H9 (cell line): Measurements from ENCODE around the gene DPM1. TPM values are rescaled to one million over a fixed set of nuclear protein-coding genes. Genes with fewer than 3 reads are reported as not detected.

ENCODE experiments used
- DNase-seq: peaks from one replicate; pipeline ENCODE4 v3.0.0-alpha.2; 2017
- H2AFZ ChIP-seq: one replicate; pipeline ENCODE4 v1.6.1; 2013; ENCODE audit warnings: mild to moderate bottlenecking, low read length, control low read depth, moderate library complexity
- H2AK5ac ChIP-seq: 2 replicates; pipeline ENCODE4 v1.6.1; 2013; ENCODE audit warnings: low read length, control low read depth, mixed read lengths; ENCODE audit not compliant: insufficient read length
- H2BK120ac ChIP-seq: one replicate; pipeline ENCODE4 v1.6.1; 2013; ENCODE audit warnings: low read depth, mild to moderate bottlenecking, low read length, control low read depth, inconsistent platforms; ENCODE audit not compliant: poor library complexity, severe bottlenecking
- H2BK12ac ChIP-seq: 2 replicates; pipeline ENCODE4 v1.6.1; 2013; ENCODE audit warnings: low read length, control low read depth, mixed read lengths, low read depth; ENCODE audit not compliant: insufficient read length
- H2BK15ac ChIP-seq: 2 replicates; pipeline ENCODE4 v1.6.1; 2013; ENCODE audit warnings: low read depth, low read length, control low read depth
- H2BK20ac ChIP-seq: one replicate; pipeline ENCODE4 v1.6.1; 2013; ENCODE audit warnings: low read depth, mild to moderate bottlenecking, low read length, control low read depth, inconsistent platforms; ENCODE audit not compliant: poor library complexity, severe bottlenecking
- H2BK5ac ChIP-seq: 2 replicates; pipeline ENCODE4 v1.6.1; 2013; ENCODE audit warnings: low read length, control low read depth, mixed read lengths; ENCODE audit not compliant: insufficient read length
- H3K14ac ChIP-seq: 2 replicates; pipeline ENCODE4 v1.6.1; 2013; ENCODE audit warnings: low read length, control low read depth; ENCODE audit not compliant: insufficient read depth
- H3K18ac ChIP-seq: 2 replicates; pipeline ENCODE4 v1.6.1; 2013; ENCODE audit warnings: low read depth, mild to moderate bottlenecking, mixed read lengths, low read length, control low read depth; ENCODE audit not compliant: insufficient read length
- H3K23ac ChIP-seq: 2 replicates; pipeline ENCODE4 v1.6.1; 2013; ENCODE audit warnings: low read length, control low read depth, mixed read lengths, low read depth; ENCODE audit not compliant: insufficient read length
- H3K23me2 ChIP-seq: 2 replicates; pipeline ENCODE4 v1.6.1; 2013; ENCODE audit warnings: low read depth, mild to moderate bottlenecking, mixed read lengths, low read length, control low read depth; ENCODE audit not compliant: insufficient read length, poor library complexity, severe bottlenecking
- H3K27ac ChIP-seq: 2 replicates; pipeline ENCODE4 v1.5.1; 2013; ENCODE audit warnings: low read length, control low read depth, mixed read lengths, low read depth; ENCODE audit not compliant: insufficient read length
- H3K27me3 ChIP-seq: 2 replicates; pipeline ENCODE4 v1.6.1; 2013; ENCODE audit warnings: low read length, control low read depth, inconsistent platforms; ENCODE audit not compliant: insufficient read depth
- H3K4ac ChIP-seq: 2 replicates; pipeline ENCODE4 v1.6.1; 2013; ENCODE audit warnings: low read depth, mild to moderate bottlenecking, control low read depth, inconsistent platforms, low read length, moderate library complexity
- H3K4me1 ChIP-seq: 2 replicates; pipeline ENCODE4 v1.6.1; 2013; ENCODE audit warnings: low read length, control low read depth, inconsistent platforms; ENCODE audit not compliant: insufficient read depth
- H3K4me2 ChIP-seq: 2 replicates; pipeline ENCODE4 v1.6.1; 2013; ENCODE audit warnings: low read length, control low read depth, mixed read lengths; ENCODE audit not compliant: insufficient read length, insufficient read depth
- H3K56ac ChIP-seq: 2 replicates; pipeline ENCODE4 v1.6.1; 2013; ENCODE audit warnings: low read depth, mild to moderate bottlenecking, mixed read lengths, low read length, control low read depth; ENCODE audit not compliant: insufficient read length
- H3K79me1 ChIP-seq: 2 replicates; pipeline ENCODE4 v1.6.1; 2013; ENCODE audit warnings: low read depth, mild to moderate bottlenecking, moderate library complexity, low read length, control low read depth, inconsistent platforms; ENCODE audit not compliant: insufficient read depth, poor library complexity, severe bottlenecking
- H3K79me2 ChIP-seq: 2 replicates; pipeline ENCODE4 v1.6.1; 2013; ENCODE audit warnings: low read length, control low read depth, inconsistent platforms; ENCODE audit not compliant: insufficient read depth
- H3K9ac ChIP-seq: 2 replicates; pipeline ENCODE4 v1.6.1; 2013; ENCODE audit warnings: low read length, control low read depth, mixed read lengths; ENCODE audit not compliant: insufficient read length; ENCODE audit errors: extremely low read depth
- H3K9me3 ChIP-seq: one replicate; pipeline ENCODE4 v1.6.1; 2013; ENCODE audit warnings: low read depth, low read length, inconsistent platforms; ENCODE audit not compliant: control insufficient read depth
- H3T11ph ChIP-seq: one replicate; pipeline ENCODE4 v1.6.1; 2013; ENCODE audit warnings: mild to moderate bottlenecking, low read length, control low read depth, inconsistent platforms
- H4K20me1 ChIP-seq: one replicate; pipeline ENCODE4 v1.6.1; 2013; ENCODE audit not compliant: control insufficient read depth, insufficient read length, insufficient read depth
- H4K5ac ChIP-seq: 2 replicates; pipeline ENCODE4 v1.6.1; 2013; ENCODE audit warnings: low read depth, mild to moderate bottlenecking, mixed read lengths, low read length, control low read depth; ENCODE audit not compliant: insufficient read length
- H4K8ac ChIP-seq: replicated peaks from 2 replicates; pipeline ENCODE4 v1.6.1; 2013; ENCODE audit warnings: low read length, control low read depth, mixed read lengths, low read depth; ENCODE audit not compliant: insufficient read length
- H4K91ac ChIP-seq: 2 replicates; pipeline ENCODE4 v1.6.1; 2013; ENCODE audit warnings: low read depth, mild to moderate bottlenecking, moderate library complexity, mixed read lengths, low read length, control low read depth; ENCODE audit not compliant: insufficient read length
- H3K27ac Mint-ChIP-seq, 3 experiments: 2 replicates in 2 of 3; 3 replicates in 1 of 3; pipeline ENCODE4 v1.8.0; 2020 to 2021; ENCODE audit warnings: mixed read lengths in 3 of 3, mild to moderate bottlenecking in 1 of 3, moderate library complexity in 1 of 3
- H3K27me3 Mint-ChIP-seq: 2 replicates; pipeline ENCODE4 v1.8.0; 2021; ENCODE audit warnings: low read depth, mild to moderate bottlenecking, moderate library complexity, mixed read lengths
- H3K36me3 Mint-ChIP-seq, 3 experiments: 2 replicates in 2 of 3; 3 replicates in 1 of 3; pipeline ENCODE4 v1.8.0; 2020 to 2021; ENCODE audit warnings: low read depth in 3 of 3, mixed read lengths in 3 of 3; ENCODE audit not compliant: insufficient read depth in 1 of 3
- H3K4me1 Mint-ChIP-seq, 2 experiments: 2 replicates each; pipeline ENCODE4 v1.8.0; 2020; ENCODE audit warnings: mixed read lengths in 2 of 2
- H3K4me3 Mint-ChIP-seq, 2 experiments: 2 replicates in 1 of 2; 3 replicates in 1 of 2; pipeline ENCODE4 v1.8.0; 2020 to 2021; ENCODE audit warnings: mild to moderate bottlenecking in 2 of 2, mixed read lengths in 2 of 2, moderate library complexity in 1 of 2
- H3K9me3 Mint-ChIP-seq, 2 experiments: 2 replicates in 1 of 2; 3 replicates in 1 of 2; pipeline ENCODE4 v1.8.0; 2020; ENCODE audit warnings: mild to moderate bottlenecking in 2 of 2, mixed read lengths in 2 of 2, moderate library complexity in 1 of 2
- WGBS: extraction: QIAGEN DNeasy Blood & Tissue Kit; methylation state at CpG from one replicate; pipeline ENCODE4 v1.1.7; 2013; ENCODE audit warnings: missing lambda C conversion rate, low lambda C conversion rate, mixed read lengths; ENCODE audit not compliant: insufficient read length; ENCODE audit errors: extremely low coverage; 5-methylcytosine and 5-hydroxymethylcytosine counted together
- total RNA-seq: library from RNA; stranded (reverse); gene quantifications from 2 replicates; pipeline ENCODE4 v1.2.1, GENCODE V29; 2021
- TF ChIP-seq, protein P1 (sequence below): fragments of 200-600 bp; sonication (generic); conservative IDR thresholded peaks from 3 replicates; pipeline ENCODE4 v1.8.0; 2021; ENCODE audit warnings: antibody characterized with exemption, mild to moderate bottlenecking

Gene DPM1
- total RNA-seq, 1 experiment from 2014 or later, result 64.0 TPM

DNA sequence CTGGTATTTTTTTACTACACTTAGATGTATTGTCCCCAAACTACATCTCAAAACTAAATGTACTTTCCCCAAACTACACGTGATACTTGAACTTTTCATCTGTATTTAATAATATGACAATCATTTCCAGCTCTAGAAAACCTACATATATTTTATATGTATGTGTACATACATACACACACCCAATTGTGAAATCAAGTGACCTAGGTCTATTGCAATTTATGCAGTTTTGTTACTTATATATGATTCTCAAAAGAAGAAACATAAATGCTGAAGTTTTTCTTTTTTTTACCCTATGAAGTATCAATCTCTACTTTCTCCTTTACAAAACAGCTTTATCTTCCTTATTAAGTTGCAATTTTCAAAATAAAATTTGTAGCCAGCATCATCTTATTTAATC is 31.8 kb downstream of the DPM1 start:
- no peak overlapping the region for H3T11ph ChIP-seq
- H3K4me1 ChIP-seq, result peaks cover 6% of the 10 kb centered on the region
- Mint-ChIP-seq H3K27ac (no peak overlapping the region; a peak in 1 of 7 replicates), H3K27me3 (no peaks in the 10 kb centered on the region), H3K4me1 (peaks cover 59 to 60% of the 10 kb centered on the region in 2 experiments), H3K36me3 (peaks cover 35 to 73% (median 70%) of the 10 kb centered on the region in 3 experiments), H3K4me3 (no peak overlapping the region), H3K9me3 (peaks cover 0 to 7% of the 10 kb centered on the region in 2 experiments; a peak in 2 of 5 replicates)
- H3K27me3 ChIP-seq, result no peaks in the 10 kb centered on the region
- no peak overlapping the region for H3K23ac ChIP-seq
- no CpG with 5 or more reads among the region's 1 CpG for WGBS
- H3K79me2 ChIP-seq, result peaks cover 74% of the 10 kb centered on the region
- H3K23me2 ChIP-seq, result peaks cover 14% of the 10 kb centered on the region
- no peak overlapping the region for H3K18ac ChIP-seq
- TF ChIP-seq, protein P1, sequence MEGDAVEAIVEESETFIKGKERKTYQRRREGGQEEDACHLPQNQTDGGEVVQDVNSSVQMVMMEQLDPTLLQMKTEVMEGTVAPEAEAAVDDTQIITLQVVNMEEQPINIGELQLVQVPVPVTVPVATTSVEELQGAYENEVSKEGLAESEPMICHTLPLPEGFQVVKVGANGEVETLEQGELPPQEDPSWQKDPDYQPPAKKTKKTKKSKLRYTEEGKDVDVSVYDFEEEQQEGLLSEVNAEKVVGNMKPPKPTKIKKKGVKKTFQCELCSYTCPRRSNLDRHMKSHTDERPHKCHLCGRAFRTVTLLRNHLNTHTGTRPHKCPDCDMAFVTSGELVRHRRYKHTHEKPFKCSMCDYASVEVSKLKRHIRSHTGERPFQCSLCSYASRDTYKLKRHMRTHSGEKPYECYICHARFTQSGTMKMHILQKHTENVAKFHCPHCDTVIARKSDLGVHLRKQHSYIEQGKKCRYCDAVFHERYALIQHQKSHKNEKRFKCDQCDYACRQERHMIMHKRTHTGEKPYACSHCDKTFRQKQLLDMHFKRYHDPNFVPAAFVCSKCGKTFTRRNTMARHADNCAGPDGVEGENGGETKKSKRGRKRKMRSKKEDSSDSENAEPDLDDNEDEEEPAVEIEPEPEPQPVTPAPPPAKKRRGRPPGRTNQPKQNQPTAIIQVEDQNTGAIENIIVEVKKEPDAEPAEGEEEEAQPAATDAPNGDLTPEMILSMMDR, result no peak
- no peak overlapping the region for H2BK20ac ChIP-seq
- no peak overlapping the region for H3K56ac ChIP-seq
- no peak overlapping the region for H3K4me2 ChIP-seq
- no peak overlapping the region for H2AK5ac ChIP-seq
- DNase-seq, result no peak
- H3K9ac ChIP-seq, result no peak overlapping the region
- H4K91ac ChIP-seq, result no peak overlapping the region
- no peak overlapping the region for H3K4ac ChIP-seq
- H4K20me1 ChIP-seq, result no peaks in the 10 kb centered on the region
- H3K9me3 ChIP-seq, result no peaks in the 10 kb centered on the region
- H2BK12ac ChIP-seq, result no peak overlapping the region
- no peaks in the 10 kb centered on the region for H3K79me1 ChIP-seq
- no peak overlapping the region for H3K14ac ChIP-seq
- no peak overlapping the region for H2AFZ ChIP-seq
- H2BK120ac ChIP-seq, result no peak overlapping the region
- H2BK5ac ChIP-seq, result no peak overlapping the region
- no peak overlapping the region for H4K8ac ChIP-seq
- no peak overlapping the region for H4K5ac ChIP-seq
- no peak overlapping the region for H3K27ac ChIP-seq
- no peak overlapping the region for H2BK15ac ChIP-seq
